Prostate gland (tissue), 2 donors: ENCODE data around the gene WDFY3. TPM values are rescaled to one million over a fixed set of nuclear protein-coding genes. Genes with fewer than 3 reads are reported as not detected.

Source experiments
- DNase-seq: peaks from one replicate; pipeline ENCODE4 v3.0.0-alpha.2; 2019; ENCODE audit warnings: low spot score
- H3K27ac ChIP-seq, 2 donors: fragments of 200-600 bp; sonication (generic); 2 replicates each; pipeline ENCODE4 v1.5.1; 2017 to 2019
- H3K27me3 ChIP-seq: fragments of 200-600 bp; sonication (generic); replicated peaks from 2 replicates; pipeline ENCODE4 v1.5.1; 2019; ENCODE audit not compliant: insufficient read depth
- H3K36me3 ChIP-seq, 2 donors: fragments of 200-600 bp; sonication (generic); 1 replicate in 1 of 2; 2 replicates in 1 of 2; pipeline versions ENCODE4 v1.5.1 to v1.8.1; 2017 to 2019
- H3K4me1 ChIP-seq: fragments of 200-600 bp; sonication (generic); replicated peaks from 2 replicates; pipeline ENCODE4 v1.5.1; 2019
- H3K4me3 ChIP-seq, 2 donors: fragments of 200-600 bp; sonication (generic); 2 replicates each; pipeline ENCODE4 v1.5.1; 2017 to 2019
- H3K9me3 ChIP-seq: fragments of 200-600 bp; sonication (generic); 2 replicates; pipeline ENCODE4 v1.5.1; 2017
- CTCF ChIP-seq, 4 experiments: fragments of 200-600 bp in 2 of 4; fragments of 450-650 bp in 2 of 4; sonication (generic) in 2 of 4; IDR thresholded peaks; 1 replicate in 3 of 4; 2 replicates in 1 of 4; pipeline ENCODE4 v1.5.1; 2016 to 2019; ENCODE audit warnings: antibody characterized with exemption in 4 of 4, mild to moderate bottlenecking in 2 of 4, moderate library complexity in 2 of 4
- POLR2A ChIP-seq: fragments of 450-650 bp; IDR thresholded peaks from one replicate; pipeline ENCODE4 v1.6.1; 2016; ENCODE audit warnings: antibody characterized with exemption, mild to moderate bottlenecking
- POLR2AphosphoS5 ChIP-seq: sonication (generic); formaldehyde crosslinking; IDR thresholded peaks from one replicate; pipeline ENCODE4 v1.6.1; 2017; ENCODE audit warnings: antibody characterized with exemption
- WGBS: methylation state at CpG from one replicate; pipeline ENCODE4 v1.1.5; 2018; 5-methylcytosine and 5-hydroxymethylcytosine counted together
- intact Hi-C: fragments of 100-400 bp; cut with DNase I; formaldehyde crosslinking; loops from one replicate; pipeline ENCODE4 v1.14.2; 2022
- total RNA-seq, 2 donors: library from RNA; depleted of rRNA; stranded (reverse); fragments of >200 nt; gene quantifications; one replicate each; pipeline ENCODE4 v1.1.0, GENCODE V29; 2016

Gene WDFY3
- total RNA-seq, 2 donors from 2014 or later = 48.1 to 110 TPM

DNA sequence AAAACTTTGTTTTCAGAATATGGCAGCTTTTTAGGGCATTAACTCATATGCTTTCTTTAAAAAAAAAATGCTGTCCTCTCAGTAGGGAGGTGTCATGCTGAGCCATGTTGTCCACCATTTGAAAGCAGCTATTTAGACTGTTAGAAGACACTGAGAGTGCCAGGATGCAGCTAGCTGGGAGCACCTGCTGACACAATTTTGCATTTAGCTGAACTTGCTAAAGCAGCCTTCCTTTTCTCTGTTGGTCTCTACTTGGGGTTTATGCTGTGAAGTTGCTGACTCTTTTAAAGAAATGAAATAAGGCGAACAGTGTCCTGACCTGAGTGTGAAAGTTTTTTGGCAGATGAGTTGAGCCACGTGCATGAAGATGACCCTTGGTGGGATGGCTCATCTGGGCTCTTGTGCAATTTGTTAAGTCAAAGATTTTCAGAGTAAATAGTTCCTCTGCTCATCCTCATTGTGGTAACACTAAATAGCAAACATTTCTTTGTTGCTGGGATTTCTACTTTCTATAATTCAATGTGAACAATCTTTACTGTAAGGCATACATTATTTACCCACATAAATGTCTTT is 319.1 kb downstream of the WDFY3 start:
- no peaks in the 10 kb centered on the region for H3K27me3 ChIP-seq
- H3K9me3 ChIP-seq = no peaks in the 10 kb centered on the region
- TF ChIP-seq POLR2AphosphoS5 (no peak), POLR2A (no peak), CTCF (IDR thresholded peaks at IDR 0.05) (no peak)
- no peak for DNase-seq
- 83% methylated on average over 2 of the region's 2 CpGs for WGBS
- intact Hi-C loops = no loop called here
- H3K36me3 ChIP-seq = no peaks in the 10 kb centered on the region
- H3K4me1 ChIP-seq = no peaks in the 10 kb centered on the region
- no peak overlapping the region for H3K4me3 ChIP-seq
- H3K27ac ChIP-seq = no peak overlapping the region

DNA sequence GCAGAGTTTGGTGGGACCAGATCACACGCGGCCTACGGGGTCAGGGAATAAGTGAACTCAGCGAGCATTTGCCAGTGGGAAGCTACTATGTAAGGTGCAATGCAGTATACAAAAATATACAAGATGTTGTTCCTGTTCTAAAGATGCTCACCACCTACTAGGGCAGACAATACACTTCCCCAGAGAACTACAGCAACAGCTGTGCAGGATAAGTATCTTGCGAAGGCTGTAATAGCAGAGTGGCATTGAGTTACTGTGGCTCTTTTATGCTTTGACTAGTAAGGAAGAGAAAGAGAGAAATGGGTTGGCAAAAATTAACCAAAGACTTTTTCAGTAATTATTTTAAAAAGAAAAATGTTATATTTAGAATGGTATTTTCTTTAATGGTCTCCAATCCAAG is 322.4 kb downstream of the WDFY3 start:
- H3K4me1 ChIP-seq = no peaks in the 10 kb centered on the region
- H3K27me3 ChIP-seq = no peaks in the 10 kb centered on the region
- WGBS = 98% methylated on average over 5 of the region's 5 CpGs
- no peak overlapping the region for H3K27ac ChIP-seq
- H3K4me3 ChIP-seq = no peak overlapping the region
- no peak for DNase-seq
- H3K36me3 ChIP-seq = no peaks in the 10 kb centered on the region
- H3K9me3 ChIP-seq = no peaks in the 10 kb centered on the region
- intact Hi-C loops = no loop called here
- TF ChIP-seq POLR2A = no peak
- no peak for TF ChIP-seq CTCF (IDR thresholded peaks at IDR 0.05)
- TF ChIP-seq POLR2AphosphoS5 = no peak

DNA sequence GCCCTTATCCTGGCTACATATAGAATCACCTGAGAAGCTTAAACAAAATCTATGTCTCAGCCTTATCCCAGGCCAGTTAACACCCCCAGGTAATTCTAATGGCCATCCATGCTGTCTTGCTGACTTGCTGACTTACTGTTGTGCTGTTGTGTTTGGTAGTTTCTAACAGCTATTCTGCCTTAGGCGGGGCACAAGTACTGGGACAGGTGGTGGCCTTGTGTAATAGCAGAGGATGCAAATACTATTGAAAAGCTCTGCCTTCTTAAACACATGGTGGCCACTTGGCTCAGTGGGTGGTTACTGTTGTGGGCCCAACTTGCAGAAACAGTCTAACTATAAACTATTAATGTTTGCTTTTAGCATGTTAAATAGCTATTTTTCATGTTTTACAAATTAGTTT is 327.3 kb downstream of the WDFY3 start:
- 94% methylated on average over 1 of the region's 1 CpG for WGBS
- H3K27ac ChIP-seq = no peak overlapping the region
- no peak for TF ChIP-seq CTCF (IDR thresholded peaks at IDR 0.05)
- no peak for DNase-seq
- no peaks in the 10 kb centered on the region for H3K4me1 ChIP-seq
- H3K9me3 ChIP-seq = no peaks in the 10 kb centered on the region
- no peaks in the 10 kb centered on the region for H3K27me3 ChIP-seq
- no peaks in the 10 kb centered on the region for H3K36me3 ChIP-seq
- H3K4me3 ChIP-seq = no peak overlapping the region
- intact Hi-C loops = no loop called here

- Histone ChIP-seq H3K4me1 (no peaks in the 10 kb centered on the region), H3K27ac (no peak overlapping the region), H3K36me3 (no peaks in the 10 kb centered on the region), H3K9me3 (no peaks in the 10 kb centered on the region), H3K27me3 (no peaks in the 10 kb centered on the region), H3K4me3 (no peak overlapping the region)
- intact Hi-C loops = no loop called here
- TF ChIP-seq POLR2AphosphoS5 = no peak
- no peak for TF ChIP-seq POLR2A
- no peak for TF ChIP-seq CTCF (IDR thresholded peaks at IDR 0.05)
- no peak for DNase-seq
Measured at GRCh38 chr4:84638092-84638491, 328.4 kb downstream of the WDFY3 start.

DNA sequence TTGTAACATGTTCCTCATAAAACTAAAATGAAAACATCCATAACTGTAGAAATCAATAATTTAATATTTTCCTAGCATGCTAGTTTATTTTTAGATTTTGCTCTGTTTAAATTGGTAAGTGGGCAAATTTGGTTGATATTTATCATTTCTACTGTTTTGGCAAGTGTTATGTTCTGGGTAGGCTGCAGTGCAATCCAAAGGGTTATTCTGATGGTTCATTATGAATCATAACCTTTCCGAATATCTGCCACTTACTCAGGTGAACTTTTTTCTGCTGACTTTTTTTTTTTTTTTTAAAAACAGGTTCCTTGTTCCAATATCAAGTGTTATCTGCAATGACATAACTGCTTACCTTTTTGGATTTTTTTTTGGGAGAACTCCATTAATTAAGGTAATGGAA is 331.5 kb downstream of the WDFY3 start:
- no peaks in the 10 kb centered on the region for H3K9me3 ChIP-seq
- 74% methylated on average over 1 of the region's 1 CpG for WGBS

More for the DNA sequence above, 331.5 kb downstream of the WDFY3 start:
- Histone ChIP-seq H3K4me3 (no peak overlapping the region), H3K36me3 (no peaks in the 10 kb centered on the region), H3K27ac (no peak overlapping the region), H3K4me1 (no peaks in the 10 kb centered on the region), H3K27me3 (no peaks in the 10 kb centered on the region)
- intact Hi-C loops = no loop called here
- no peak for TF ChIP-seq POLR2A
- no peak for TF ChIP-seq POLR2AphosphoS5
- no peak for TF ChIP-seq CTCF (IDR thresholded peaks at IDR 0.05)
- DNase-seq = no peak
